Smooth muscle cell (in vitro differentiated cells): ENCODE measurements around the gene USP6NL. TPM values are rescaled to one million over a fixed set of nuclear protein-coding genes. Genes with fewer than 3 reads are reported as not detected.

Source experiments
- DNase-seq: peaks from one replicate; lab custom pipeline; 2025; ENCODE audit not compliant: unreplicated experiment; lab: John Stamatoyannopoulos, UW
- H2AFZ ChIP-seq: fragments of 200-600 bp; sonication (generic); 2 replicates; pipeline ENCODE4 v1.6.0; 2016; ENCODE audit warnings: antibody characterized with exemption, low read depth, mild to moderate bottlenecking
- H3F3A ChIP-seq: fragments of 200-600 bp; sonication (generic); 2 replicates; pipeline ENCODE4 v1.6.0; 2017; ENCODE audit warnings: antibody characterized with exemption, low read depth
- H3K27ac ChIP-seq: fragments of 200-600 bp; sonication (generic); 2 replicates; pipeline ENCODE4 v1.5.1; 2016; ENCODE audit warnings: low read depth, mild to moderate bottlenecking
- H3K27me3 ChIP-seq: fragments of 200-600 bp; sonication (generic); 2 replicates; pipeline ENCODE4 v1.6.1; 2016; ENCODE audit warnings: low read depth, mild to moderate bottlenecking
- H3K36me3 ChIP-seq: fragments of 200-600 bp; sonication (generic); 2 replicates; pipeline ENCODE4 v1.5.1; 2016; ENCODE audit warnings: low read depth
- H3K4me1 ChIP-seq: fragments of 200-600 bp; sonication (generic); 2 replicates; pipeline ENCODE4 v1.5.1; 2016; ENCODE audit warnings: low read depth
- H3K4me2 ChIP-seq: fragments of 200-600 bp; sonication (generic); 2 replicates; pipeline ENCODE4 v1.6.0; 2016; ENCODE audit warnings: mild to moderate bottlenecking
- H3K4me3 ChIP-seq: fragments of 200-600 bp; sonication (generic); 2 replicates; pipeline ENCODE4 v1.5.1; 2016; ENCODE audit warnings: mild to moderate bottlenecking
- H3K79me2 ChIP-seq: fragments of 200-600 bp; sonication (generic); 2 replicates; pipeline ENCODE4 v1.6.0; 2016; ENCODE audit warnings: low read depth, mild to moderate bottlenecking
- H3K9ac ChIP-seq: fragments of 200-600 bp; sonication (generic); 2 replicates; pipeline ENCODE4 v1.6.0; 2016; ENCODE audit warnings: low read depth
- H3K9me3 ChIP-seq: fragments of 200-600 bp; sonication (generic); replicated peaks from 2 replicates; pipeline ENCODE4 v1.5.1; 2016; ENCODE audit warnings: low read depth
- H4K20me1 ChIP-seq: fragments of 200-600 bp; sonication (generic); 2 replicates; pipeline ENCODE4 v1.6.0; 2016; ENCODE audit warnings: low read depth
- CTCF ChIP-seq: fragments of 200-600 bp; sonication (generic); IDR thresholded peaks from 2 replicates; pipeline ENCODE4 v1.5.1; 2017; ENCODE audit warnings: borderline replicate concordance, mild to moderate bottlenecking, antibody characterized with exemption; ENCODE audit not compliant: insufficient read depth, poor library complexity, severe bottlenecking
- WGBS: methylation state at CpG from one replicate; pipeline ENCODE4 v1.1.7; 2016; ENCODE audit warnings: low lambda C conversion rate; 5-methylcytosine and 5-hydroxymethylcytosine counted together
- polyA plus RNA-seq: library from polyadenylated mRNA; unstranded; fragments of >200 nt; fragmentation: Nextera tagmentation; extraction: Ambion mirVana; gene quantifications from 2 replicates; pipeline ENCODE4 v1.2.1, GENCODE V29; 2016
- total RNA-seq: library from RNA; depleted of rRNA; stranded (reverse); fragments of >200 nt; gene quantifications from 2 replicates; pipeline ENCODE4 v1.2.3, GENCODE V29; 2014

Gene USP6NL
- total and polyA plus RNA-seq, 2 experiments from 2014 or later = 12.0 to 32.8 TPM

- H3F3A ChIP-seq = no peaks in the 10 kb centered on the region
- H3K27ac ChIP-seq = no peak overlapping the region
- H3K4me1 ChIP-seq = no peaks in the 10 kb centered on the region
- H3K79me2 ChIP-seq = peaks cover 89% of the 10 kb centered on the region
- 88% methylated on average over 2 of the region's 2 CpGs for WGBS
- no peak for TF ChIP-seq CTCF
- H3K4me3 ChIP-seq = no peak overlapping the region
- DNase-seq = no peak
- no peaks in the 10 kb centered on the region for H3K9me3 ChIP-seq
- H2AFZ ChIP-seq = no peak overlapping the region
- H3K9ac ChIP-seq = no peak overlapping the region
- H4K20me1 ChIP-seq = peaks cover 88% of the 10 kb centered on the region
- no peak overlapping the region for H3K4me2 ChIP-seq
- no peaks in the 10 kb centered on the region for H3K27me3 ChIP-seq
- H3K36me3 ChIP-seq = no peaks in the 10 kb centered on the region
Observed at GRCh38 chr10:11563936-11564335, 47.5 kb downstream of the USP6NL start.

- TF ChIP-seq CTCF = no peak
- Histone ChIP-seq H3K4me2 (no peak overlapping the region), H3K9me3 (no peaks in the 10 kb centered on the region), H3K27ac (no peak overlapping the region), H3K36me3 (no peaks in the 10 kb centered on the region), H3K9ac (no peak overlapping the region), H3K4me1 (no peaks in the 10 kb centered on the region), H3K27me3 (no peaks in the 10 kb centered on the region), H3K79me2 (peaks cover 89% of the 10 kb centered on the region), H3K4me3 (no peak overlapping the region), H3F3A (no peaks in the 10 kb centered on the region), H4K20me1 (peaks cover 89% of the 10 kb centered on the region), H2AFZ (no peak overlapping the region)
- DNase-seq = no peak
- WGBS = 100% methylated on average over 1 of the region's 1 CpG
Observed at GRCh38 chr10:11562888-11563287, 48.6 kb downstream of the USP6NL start.

GRCh38 chr10:11560076-11560709 lies 51.3 kb downstream of the USP6NL start:
- H3K27me3 ChIP-seq = no peaks in the 10 kb centered on the region
- no peak overlapping the region for H3K27ac ChIP-seq
- H3K79me2 ChIP-seq = peaks cover 90% of the 10 kb centered on the region
- H3F3A ChIP-seq = no peaks in the 10 kb centered on the region
- TF ChIP-seq CTCF = no peak
- 79% methylated on average over 4 of the region's 4 CpGs for WGBS
- peaks cover 65% of the 10 kb centered on the region for H4K20me1 ChIP-seq
- no peak overlapping the region for H3K4me2 ChIP-seq
- H2AFZ ChIP-seq = no peak overlapping the region
- H3K9me3 ChIP-seq = peaks cover 4% of the 10 kb centered on the region
- no peak overlapping the region for H3K4me3 ChIP-seq
- no peak overlapping the region for H3K9ac ChIP-seq
- no peak for DNase-seq
- no peaks in the 10 kb centered on the region for H3K36me3 ChIP-seq
- no peaks in the 10 kb centered on the region for H3K4me1 ChIP-seq

DNA sequence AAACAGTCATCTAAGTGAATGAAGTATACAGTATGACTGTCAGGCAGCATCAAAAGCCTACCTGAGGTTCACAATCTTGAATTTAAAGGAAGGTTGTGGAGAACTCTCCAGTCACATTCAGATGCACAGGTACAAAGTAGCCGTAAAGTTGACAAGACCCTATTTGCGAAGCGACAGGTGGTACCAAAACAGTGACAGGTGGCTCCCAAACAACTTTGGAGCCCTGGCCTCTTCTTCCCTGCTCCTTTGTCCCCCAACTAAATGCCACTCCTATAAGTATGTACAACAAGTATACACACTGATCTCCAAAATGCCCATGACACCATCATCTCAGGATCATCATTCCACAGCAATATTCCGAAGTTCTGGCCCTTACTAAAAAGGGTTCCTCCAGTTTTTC lies 53.5 kb downstream of the USP6NL start:
- H3K36me3 ChIP-seq = no peaks in the 10 kb centered on the region
- H4K20me1 ChIP-seq = peaks cover 45% of the 10 kb centered on the region
- H3K27me3 ChIP-seq = no peaks in the 10 kb centered on the region
- peaks cover 14% of the 10 kb centered on the region for H3F3A ChIP-seq
- 98% methylated on average over 4 of the region's 4 CpGs for WGBS
- H3K4me1 ChIP-seq = peaks cover 5% of the 10 kb centered on the region
- peaks cover 80% of the 10 kb centered on the region for H3K79me2 ChIP-seq
- H3K27ac ChIP-seq = no peak overlapping the region
- TF ChIP-seq CTCF = no peak
- no peak overlapping the region for H3K9ac ChIP-seq
- H3K9me3 ChIP-seq = peaks cover 4% of the 10 kb centered on the region
- H2AFZ ChIP-seq = no peak overlapping the region
- no peak for DNase-seq
- no peak overlapping the region for H3K4me3 ChIP-seq
- no peak overlapping the region for H3K4me2 ChIP-seq
